HG02840 (cell line): ENCODE results near the gene NQO2.
"Not testable (repeated sequence)": the region's sequence is repeated elsewhere in the genome, so short reads cannot be mapped to it uniquely, and the experiment has no call there.

Source experiments
- ATAC-seq: cut with Tn5 transposase; IDR thresholded peaks from one replicate; pipeline ENCODE4 v1.9.1; 2021; ENCODE audit warnings: mild to moderate bottlenecking, moderate library complexity, moderate number of reproducible peaks; ENCODE audit not compliant: unreplicated experiment, low FRiP score

NQO2 gene

DNA sequence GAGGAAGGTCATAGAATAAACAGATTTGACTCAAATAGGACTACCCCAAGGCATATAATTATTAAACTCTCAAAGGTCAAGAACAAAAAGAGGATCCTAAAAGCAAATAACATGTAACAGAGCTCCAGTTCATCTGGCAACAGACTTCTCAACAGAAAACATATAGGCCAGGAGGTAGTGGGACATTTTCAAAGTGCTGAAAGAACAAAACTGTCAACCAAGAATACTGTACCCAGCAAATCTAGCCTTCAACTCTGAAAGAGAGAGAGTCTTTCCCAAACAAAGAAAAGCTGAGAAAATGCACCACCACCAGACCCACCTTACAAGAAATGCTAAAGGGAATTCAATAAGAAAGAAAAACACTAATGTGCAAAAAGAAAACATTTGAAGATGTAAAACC is 11.9 kb downstream of the NQO2 start:
- ATAC-seq, result no peak

DNA sequence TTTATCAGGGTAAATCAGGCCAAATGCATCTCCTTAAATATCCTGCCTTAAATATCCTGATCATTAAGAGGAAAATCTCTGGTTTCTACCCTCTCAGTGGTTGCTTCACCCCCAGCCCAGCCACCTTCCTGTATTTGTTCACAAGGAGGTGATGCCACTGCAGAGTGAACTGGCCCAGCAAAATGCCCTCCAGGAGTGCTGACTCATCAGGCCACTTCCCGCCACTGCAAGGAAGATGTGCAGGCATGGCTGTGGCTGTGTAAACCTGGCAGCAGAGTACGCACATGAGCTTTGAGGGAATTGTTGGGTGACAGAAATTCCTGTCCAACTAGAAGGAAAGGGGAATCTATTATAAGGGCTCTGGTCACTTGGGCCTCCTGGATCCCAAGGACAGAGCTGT is 13.8 kb downstream of the NQO2 start:
- ATAC-seq, result no peak

DNA sequence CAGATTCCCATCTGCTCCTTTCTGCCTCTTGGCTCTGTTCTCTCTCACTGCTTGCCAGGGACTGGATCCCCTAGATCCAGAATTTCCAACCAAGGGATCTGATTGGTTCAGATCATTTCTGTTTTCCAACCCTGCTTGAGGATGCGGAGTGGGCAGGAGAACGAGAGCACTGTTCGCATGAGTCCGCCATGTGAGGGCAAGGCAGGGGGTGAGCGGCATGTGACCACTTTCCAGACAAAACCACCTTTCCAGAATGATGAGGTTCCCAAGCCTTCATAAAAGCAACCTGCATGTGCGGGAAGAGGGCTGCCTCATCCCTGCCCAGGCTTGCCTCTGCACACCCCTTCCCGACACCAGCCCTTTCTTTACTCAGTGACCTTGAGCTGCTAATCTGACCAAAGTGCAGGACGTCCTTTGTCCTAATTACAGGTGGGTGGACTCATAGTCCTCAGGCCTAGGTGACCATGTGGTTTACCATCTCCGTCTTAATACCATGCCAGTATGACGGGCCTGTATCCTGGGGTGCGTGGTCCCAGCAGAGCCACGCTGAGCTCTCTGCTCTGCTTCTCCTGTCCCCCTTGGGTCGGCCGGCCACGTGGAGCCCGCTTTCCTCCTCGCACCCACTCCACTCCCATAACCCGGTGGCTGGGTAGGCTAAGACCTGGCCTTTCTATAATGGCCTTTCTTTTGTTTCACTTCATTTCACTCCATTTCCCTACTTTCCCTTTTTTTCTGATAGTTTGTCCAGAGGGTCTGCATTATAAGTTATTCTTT is 14.4 kb downstream of the NQO2 start:
- no peak for ATAC-seq

DNA sequence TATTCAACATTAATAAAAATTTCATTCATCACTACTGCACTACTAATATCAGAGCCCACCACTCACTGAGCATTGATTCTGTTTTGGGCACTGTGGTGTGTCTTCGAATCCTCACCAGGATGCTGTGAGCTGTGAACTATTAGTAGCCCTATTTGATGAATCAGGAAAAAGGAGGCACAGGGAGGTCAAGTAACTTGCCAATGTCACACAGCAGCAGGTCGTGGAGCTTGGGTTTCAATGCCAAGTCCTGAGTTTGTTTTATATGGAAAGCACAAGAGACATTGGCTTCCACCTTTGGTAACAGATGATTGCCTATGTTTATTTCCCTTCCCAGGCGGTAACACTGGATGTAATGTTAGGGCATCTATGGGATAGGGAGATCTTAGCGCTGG is 15.0 kb downstream of the NQO2 start:
- ATAC-seq, result no peak

DNA sequence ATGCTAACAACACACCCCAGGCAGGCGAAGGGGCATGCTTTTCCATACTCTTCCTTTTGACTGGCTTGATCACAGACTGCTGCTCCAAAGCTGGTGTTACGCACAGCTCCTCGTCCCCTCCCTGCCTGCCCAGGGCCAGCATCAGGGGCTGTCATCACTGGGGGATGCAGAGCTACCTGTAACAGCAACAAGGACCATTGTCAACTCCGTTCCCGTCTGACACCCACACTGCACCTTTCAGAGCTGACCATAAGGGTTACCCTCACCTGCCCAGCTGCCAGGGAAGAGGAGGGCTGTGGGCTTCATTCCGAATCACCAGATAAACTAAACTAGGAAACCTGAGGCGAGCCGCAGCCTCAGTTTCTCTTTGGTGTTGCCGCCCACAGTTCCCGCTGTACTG is 15.4 kb downstream of the NQO2 start:
- no peak for ATAC-seq

DNA sequence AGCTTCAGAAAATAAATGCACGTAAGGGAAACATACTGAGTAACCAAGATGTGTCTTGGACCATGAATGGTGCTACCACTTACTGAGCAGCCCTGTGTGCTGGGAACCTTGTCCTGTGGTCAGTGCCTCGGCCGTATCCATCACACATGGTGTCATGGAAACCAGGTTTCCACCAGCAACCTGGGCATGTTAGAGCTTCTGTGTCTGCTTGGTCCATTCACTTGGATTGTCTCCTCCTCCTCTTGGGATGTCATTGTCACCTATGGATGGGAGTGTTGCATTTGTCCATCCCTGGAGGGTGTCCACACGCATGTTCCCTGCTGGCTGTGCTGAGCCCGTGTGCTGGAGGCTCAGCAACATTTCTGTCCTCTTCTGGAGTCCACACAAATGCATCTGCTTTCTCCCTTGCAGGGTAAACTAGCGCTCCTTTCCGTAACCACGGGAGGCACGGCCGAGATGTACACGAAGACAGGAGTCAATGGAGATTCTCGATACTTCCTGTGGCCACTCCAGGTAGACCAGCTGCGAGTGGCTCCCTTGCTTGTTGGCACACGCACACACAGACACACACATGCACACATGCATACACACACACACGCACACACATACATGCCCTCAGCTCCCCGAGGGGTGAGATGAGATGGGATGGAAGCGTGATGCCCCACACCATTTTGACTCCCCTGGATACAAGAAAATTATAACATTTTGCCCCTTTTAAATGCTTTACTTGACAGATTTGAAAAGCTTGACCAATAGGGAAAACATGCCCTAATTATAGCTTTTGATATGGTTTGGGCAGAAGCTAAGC is 17.0 kb downstream of the NQO2 start:
- ATAC-seq, result no peak

DNA sequence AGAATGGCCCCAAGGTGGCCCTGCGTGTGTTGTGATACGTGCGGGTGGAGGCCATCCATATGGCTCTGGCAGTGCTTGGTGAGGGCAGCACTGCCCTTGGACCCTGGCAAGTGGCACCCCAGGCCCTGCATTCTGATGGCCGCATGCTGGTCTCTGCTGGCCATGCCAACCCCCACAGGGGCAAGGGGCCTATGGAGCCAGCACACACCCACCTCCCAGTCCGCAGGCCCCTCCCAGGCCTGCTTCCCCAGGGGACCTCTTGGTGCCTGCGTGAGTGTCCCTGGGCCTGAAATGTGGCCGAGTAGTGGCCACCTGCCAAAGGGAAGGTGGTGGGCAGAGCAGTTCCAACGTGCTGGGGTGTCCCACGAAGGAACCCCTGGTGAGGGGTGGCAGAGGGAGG is 17.6 kb downstream of the NQO2 start:
- ATAC-seq, result no peak

DNA sequence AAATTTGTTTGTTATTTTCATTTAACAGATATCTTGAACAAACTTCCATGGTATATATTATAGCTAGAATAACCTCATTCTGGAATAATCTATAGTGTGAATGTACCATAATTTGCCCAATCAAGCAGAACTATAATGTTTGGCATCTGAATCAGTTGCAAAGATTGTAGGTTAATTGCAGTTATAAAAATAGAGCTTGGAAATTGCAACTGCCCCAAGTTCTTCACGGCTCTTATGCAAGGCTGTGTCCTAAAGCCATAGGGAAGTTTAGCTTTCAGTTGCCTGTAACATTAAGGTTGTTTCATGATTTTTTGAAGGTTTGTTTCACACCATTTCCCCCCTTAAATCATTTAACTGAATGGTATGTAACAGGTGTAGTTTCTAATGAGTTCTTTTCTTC is 19.4 kb downstream of the NQO2 start:
- no peak for ATAC-seq

DNA sequence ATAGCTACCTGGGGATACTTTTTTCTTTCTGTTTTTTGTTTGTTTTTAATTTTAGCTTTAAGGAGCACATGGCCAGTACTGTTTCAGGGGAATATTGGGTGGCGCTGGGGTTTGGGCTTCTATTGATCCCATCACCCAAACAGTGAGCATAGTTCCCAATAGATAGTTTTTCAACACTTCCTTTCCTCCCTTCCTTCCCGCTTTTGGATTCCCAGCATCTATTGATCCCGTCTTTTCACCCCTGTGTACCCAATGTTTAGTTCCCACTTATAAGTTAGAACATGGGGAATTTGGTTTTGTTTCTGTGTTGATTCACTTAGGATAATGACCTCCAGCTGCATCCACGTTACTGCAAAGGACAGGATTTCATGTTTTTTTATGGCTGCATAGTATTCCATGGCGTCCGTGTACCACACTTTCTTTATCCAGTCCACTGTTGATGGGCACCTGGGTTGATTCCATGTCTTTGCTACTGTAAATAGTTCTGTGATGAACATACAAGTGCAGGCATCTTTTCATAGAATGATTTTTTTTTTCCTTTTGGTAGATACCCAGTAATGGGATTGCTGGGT is 20.1 kb downstream of the NQO2 start:
- no peak for ATAC-seq

DNA sequence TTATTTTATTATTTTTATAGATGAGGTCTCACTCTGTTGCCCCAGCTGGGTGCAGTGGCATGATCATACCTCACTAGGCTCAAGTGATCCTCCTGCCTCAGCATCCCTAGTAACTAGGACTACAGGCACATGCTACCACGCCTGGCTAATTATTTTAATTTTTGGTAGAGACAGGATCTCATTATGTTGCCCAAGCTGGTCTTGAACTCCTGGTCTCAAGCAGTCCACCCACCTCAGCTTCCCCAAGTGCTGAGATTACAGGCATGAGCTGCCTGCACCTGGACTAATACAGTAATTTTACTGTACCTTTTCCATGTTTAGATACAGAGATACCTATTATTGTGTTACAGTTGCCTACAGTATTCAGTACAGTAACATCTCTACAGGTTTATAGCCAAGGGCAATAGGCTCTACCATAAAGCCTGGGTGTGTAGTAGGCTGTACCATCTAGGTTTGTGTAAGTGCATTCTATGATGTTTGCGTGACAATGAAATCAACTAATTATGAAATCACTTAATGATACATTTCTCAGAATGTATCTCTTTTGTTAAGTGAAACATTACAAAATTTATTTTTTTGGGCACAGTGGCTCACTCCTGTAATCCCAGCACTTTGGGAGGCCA is 21.4 kb downstream of the NQO2 start:
- ATAC-seq, result not testable (repeated sequence)

DNA sequence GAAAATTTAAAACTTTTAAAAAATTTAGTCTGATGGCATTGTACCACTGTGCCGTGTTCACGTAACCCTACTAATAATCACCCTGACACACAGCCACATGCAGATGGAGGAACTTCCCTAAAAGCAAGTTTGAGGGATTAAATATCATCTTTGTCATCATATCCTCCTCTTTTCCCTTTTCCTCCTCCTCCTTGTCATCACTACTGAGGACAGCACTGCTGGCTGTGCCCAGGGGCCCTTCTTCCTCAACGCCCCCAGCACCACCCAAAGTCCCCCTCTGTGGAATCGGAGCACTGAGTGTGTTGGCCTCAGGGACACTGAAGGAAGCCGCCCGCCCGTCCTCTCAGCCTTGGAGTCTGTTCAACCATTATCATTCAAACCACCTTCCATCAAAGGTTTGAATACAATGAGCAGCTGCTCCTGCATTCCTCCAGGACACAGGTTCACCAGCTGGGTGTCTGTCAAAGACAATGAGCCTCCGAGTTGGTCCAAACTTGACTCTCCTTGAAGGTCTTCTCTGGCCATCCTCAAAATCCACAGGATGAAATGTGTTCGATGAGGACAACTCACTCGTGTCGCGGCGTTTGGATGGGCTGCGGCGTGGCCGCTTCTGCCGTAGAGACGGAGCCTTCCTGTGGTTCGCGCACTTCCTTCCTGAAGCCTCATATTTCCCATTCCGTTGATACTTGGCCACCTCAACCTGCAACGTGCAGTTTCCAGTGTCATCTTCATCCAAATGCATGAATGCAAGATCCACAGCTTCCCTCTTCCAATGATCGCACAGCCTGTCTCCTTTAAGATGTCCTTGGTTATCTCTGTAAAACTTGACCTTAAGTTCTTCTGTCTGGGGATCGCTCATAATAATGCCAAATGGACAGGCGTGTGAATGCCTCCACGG is 23.3 kb downstream of the NQO2 start:
- ATAC-seq, result no peak

DNA sequence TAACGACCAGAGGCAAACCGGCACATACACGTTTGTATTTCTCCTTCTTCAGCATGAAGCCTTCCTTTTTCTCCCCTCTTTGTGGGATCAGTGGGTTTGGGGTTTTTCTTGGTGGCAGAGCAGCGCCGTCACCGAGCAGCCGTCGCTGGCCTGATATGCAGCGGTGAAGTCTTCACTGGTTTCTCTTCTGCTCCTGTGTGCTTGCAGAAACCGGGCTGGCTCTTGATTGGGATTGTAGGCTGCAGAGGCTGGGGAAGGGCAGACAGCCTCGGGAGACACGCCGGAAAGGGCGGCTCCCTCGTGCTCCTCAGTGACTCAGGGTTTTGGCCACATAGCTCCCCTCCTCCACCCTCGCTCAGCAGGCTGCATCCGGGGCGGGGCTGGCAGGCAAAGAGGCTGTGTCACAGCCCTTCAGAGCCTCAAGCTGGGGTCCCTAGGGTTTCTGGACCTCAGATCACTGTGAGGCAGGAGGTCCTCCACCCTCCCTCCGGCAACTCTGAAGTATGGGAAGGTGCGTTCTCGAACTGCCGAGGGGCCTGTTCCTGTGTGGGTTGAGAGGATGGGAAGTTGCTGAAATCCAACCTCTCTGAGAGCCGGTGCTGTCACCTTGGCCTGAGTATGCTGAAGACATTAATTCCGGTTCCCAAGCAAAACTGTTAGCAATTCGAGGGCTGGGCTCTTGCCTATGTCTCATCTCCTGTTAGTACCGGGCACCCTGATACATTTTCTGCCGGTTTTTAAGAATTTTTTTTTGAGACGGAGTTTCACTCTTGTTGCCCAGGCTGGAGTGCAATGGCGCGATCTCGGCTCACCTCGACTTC is 24.2 kb downstream of the NQO2 start:
- ATAC-seq, result peak; percentile 78

DNA sequence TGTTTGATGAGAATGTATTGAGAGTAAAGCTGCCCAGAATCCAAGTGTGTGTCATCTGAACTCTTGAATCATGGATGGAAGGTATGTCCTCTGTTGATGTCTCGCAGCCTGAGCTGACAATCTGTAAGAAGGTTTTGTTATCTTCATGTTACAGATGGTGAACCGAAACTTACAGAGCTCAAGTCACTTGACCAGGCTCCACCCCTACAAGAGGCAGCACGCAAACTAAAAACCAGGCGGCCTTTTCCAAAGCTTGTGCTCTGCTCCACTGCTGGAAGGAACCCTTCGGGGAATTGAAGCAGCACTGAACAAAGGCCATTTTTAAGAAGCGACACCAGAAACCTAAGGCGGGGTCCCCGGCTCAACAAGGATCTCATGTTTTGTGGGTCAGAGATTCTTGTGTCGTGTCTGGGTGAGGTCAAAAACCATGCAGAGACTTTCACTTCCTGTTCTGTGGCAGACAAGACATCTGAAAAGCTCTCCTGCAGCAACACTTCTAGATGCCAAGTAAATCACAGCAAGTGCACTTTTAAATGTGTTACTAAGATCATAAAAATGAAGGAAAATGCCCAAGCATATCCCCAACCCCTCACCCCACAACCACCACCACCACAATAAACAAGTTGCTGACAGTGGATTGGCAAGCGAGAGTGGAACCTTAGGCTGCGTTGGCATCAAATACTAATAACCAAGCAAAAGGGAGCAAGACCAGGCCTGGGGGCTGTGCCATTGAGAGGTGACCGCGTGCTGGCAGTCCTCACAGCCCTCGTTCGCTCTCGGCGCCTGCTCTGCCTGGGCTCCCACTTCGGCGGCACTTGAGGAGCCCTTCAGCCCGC is 27.3 kb downstream of the NQO2 start:
- ATAC-seq, result peak; percentile 69

DNA sequence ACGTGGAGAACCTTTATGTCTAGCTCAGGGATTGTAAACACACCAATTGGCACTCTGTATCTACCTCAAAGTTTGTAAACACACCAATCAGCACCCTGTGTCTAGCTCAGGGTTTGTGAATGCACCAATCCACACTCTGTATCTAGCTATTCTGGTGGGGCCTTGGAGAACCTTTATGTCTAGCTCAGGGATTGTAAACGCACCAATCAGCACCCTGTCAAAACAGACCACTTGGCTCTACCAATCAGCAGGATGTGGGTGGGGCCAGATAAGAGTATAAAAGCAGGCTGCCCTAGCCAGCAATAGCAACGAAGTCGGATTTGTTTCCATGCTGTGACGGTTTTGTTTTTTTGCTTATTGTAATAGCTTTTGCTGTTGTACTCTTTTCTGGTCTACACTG is 28.5 kb downstream of the NQO2 start:
- not testable (repeated sequence) for ATAC-seq

DNA sequence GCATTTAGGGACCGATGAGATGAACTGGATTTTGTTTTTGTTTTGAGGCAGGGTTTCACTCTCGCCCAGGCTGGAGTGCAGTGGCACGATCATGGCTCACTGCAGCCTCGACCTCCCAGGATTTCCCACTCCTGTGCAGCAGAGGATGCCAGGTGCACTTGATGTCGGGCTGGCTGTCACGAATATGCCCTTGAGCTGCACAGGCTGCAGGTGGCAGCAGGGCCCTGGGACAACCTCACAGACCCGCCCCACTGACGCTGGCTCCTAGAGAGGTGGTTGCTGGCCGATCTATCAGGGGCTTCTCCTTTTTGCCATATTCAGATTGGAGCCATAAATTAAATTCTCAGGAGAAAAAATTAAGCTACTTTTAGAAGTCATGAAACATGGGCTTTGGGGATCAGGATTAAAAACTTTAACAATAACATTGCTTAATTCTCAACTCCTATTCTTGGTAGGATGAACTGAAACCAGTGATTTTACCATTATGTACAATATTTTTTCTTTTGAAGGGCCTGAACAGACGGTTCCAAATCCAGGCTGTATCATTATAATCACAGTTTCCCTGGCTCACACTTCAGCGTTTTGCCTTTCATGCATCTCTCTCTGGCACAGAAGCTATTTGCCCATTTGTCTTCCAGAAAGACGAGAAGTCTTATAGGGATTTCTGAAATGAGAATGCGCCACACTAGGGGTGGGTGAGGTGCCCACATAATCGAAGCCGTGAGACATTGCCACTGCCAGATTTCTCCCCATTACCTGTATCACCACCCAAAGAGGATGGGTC is 32.4 kb downstream of the NQO2 start:
- no peak for ATAC-seq

DNA sequence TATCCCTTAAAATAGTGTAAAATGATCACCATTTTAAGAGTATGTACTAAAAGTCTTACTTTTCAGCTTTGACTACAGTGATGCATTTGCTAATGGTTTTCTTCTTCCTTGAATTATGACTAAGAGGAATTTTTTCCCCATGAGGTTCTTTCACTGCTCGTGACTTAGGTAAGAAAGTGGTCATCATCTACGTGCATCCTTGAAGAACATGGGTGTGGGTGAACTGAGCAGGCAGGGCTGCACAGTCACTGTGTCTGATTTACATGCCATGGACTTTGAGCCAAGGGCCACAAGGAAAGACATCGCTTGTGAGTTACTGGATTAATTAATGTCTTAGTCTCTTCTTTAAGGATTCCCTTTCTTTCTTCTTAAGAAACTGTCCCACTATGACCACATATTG is 33.3 kb downstream of the NQO2 start:
- ATAC-seq, result no peak

DNA sequence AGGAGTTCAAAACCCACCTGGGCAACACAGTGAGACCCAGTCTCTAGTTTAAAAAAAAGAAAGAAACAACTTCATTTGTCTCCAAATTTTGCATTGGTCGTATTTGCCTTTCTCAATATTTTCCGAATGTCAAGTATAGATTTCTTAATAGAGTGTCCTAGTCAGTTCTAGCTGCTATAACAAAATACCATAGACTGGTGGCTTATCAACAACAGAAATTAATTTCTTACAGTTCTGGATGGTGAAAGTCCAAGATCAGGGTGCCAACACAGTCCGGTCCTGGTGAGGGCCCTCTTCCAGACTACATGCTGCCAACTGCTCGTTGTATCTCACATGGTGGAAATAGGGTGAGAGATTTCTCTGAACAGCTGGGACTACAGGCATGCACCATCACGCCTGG is 34.0 kb downstream of the NQO2 start:
- no peak for ATAC-seq

DNA sequence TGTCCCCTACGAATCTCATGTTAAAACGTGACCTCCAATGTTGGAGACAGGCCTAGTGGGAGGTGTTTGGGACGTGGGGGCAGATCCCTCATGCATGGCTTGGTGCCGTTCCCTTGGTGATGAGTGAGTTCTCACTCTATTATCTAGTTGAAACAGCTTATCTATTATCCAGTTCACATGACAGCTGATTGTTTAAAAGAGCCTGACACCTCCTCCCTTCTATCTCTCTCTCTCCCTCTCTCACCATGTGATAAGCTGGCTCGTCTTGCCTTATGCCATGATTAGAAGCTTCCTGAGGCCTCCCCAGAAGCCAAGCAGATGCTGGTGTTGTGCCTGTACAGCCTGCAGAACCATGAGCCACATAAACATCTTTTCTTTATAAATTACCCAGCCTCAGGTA is 35.7 kb downstream of the NQO2 start:
- no peak for ATAC-seq
